NB4 (cell line): ENCODE data around the gene CHD9NB.

Experiments
- MYC ChIP-seq: IDR thresholded peaks from 2 replicates; pipeline ENCODE4 v1.6.1; 2011; ENCODE audit warnings: low read depth, low read length
- POLR2A ChIP-seq: IDR thresholded peaks from 2 replicates; pipeline ENCODE4 v1.6.1; 2011; ENCODE audit warnings: mild to moderate bottlenecking; ENCODE audit not compliant: insufficient read length; ENCODE audit errors: extremely low read depth
- TF ChIP-seq, protein P1 (sequence below): IDR thresholded peaks from one replicate; pipeline ENCODE4 v1.5.1; 2012; ENCODE audit warnings: low read depth, low read length
- TF ChIP-seq, protein P2 (sequence below): IDR thresholded peaks from 2 replicates; pipeline ENCODE4 v1.6.1; 2011; ENCODE audit warnings: low read depth, low read length

DNA sequence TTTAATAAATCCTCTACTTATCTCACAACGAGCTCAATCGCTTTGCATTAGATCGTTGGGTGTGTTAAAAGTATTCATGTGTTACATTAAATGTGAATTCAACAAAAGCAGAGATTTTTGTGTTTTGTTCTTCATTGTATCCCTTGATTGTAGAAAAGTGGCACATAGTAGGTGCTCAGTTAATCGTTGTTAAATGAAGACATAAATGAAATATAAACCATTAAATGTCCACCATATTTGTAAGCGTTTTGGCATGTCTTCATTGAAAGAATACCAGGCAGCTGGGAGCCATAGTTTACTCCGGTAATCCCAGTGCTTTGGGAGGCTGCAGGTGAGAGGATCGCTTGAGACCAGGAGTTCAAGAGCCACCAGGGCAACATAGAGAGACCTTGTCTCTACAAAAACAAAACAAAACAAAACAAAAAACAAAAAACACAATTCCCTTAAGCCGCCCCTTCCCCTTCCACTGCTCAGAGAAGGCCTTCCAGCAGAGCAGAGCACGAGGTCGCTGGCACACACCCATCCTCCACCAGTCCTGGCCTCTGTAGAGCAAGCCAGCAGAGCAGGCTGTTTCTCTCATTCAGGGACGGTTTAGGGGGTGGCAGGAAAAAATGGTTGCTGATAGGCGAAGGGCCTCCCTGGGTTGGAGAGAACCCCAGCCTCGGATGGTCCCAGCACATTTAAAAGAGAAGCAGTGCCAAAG is 1.4 kb upstream of the CHD9NB start:
- TF ChIP-seq POLR2A (no peak), MYC (no peak)
- TF ChIP-seq, protein P1, sequence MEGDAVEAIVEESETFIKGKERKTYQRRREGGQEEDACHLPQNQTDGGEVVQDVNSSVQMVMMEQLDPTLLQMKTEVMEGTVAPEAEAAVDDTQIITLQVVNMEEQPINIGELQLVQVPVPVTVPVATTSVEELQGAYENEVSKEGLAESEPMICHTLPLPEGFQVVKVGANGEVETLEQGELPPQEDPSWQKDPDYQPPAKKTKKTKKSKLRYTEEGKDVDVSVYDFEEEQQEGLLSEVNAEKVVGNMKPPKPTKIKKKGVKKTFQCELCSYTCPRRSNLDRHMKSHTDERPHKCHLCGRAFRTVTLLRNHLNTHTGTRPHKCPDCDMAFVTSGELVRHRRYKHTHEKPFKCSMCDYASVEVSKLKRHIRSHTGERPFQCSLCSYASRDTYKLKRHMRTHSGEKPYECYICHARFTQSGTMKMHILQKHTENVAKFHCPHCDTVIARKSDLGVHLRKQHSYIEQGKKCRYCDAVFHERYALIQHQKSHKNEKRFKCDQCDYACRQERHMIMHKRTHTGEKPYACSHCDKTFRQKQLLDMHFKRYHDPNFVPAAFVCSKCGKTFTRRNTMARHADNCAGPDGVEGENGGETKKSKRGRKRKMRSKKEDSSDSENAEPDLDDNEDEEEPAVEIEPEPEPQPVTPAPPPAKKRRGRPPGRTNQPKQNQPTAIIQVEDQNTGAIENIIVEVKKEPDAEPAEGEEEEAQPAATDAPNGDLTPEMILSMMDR, result no peak
- TF ChIP-seq, protein P2, sequence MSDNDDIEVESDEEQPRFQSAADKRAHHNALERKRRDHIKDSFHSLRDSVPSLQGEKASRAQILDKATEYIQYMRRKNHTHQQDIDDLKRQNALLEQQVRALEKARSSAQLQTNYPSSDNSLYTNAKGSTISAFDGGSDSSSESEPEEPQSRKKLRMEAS, result no peak
